Testis (tissue), 2 donors: ENCODE data around the gene PRKCZ.

Source experiments
- POLR2A ChIP-seq: fragments of 450-650 bp; IDR thresholded peaks from one replicate; pipeline ENCODE4 v1.6.1; 2017; ENCODE audit warnings: antibody characterized with exemption, mild to moderate bottlenecking, moderate library complexity
- TF ChIP-seq, protein P1 (sequence below), 3 experiments: fragments of 450-650 bp in 2 of 3; fragments of 200-600 bp in 1 of 3; sonication (generic) in 1 of 3; IDR thresholded peaks; one replicate each; pipeline ENCODE4 v1.5.1; 2016 to 2019; ENCODE audit warnings: antibody characterized with exemption in 3 of 3, mild to moderate bottlenecking in 2 of 3, moderate library complexity in 1 of 3

DNA sequence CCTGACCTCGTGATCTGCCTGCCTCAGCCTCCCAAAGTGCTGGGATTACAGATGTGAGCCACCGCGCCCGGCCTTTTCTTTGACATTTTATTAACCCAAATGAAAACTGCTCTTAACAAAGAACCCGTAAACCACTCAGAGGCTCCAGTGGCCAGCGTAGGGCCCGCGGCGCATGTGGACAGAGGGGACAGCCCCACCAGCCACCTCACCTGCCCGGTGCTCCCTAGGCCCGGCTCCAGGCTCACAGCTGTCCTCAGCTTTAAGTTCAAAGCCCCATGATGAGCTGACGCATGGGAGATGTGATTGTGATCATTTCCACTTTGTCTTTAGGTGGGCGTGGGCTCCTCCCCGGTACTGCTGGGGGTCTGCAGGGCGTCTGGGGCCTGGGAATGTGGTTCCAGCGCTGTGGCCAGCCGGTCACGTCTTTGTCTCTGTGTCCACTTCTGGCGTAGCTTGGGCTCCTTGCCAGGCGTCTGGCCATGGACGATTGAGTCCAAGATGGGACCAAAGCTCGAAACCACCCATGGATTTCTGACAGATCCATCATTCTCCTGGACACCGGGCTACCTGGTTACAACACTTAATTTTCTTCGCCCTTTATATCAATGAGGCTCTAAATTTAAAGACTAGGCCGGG, 6.9 kb downstream of the PRKCZ start:
- TF ChIP-seq, protein P1, sequence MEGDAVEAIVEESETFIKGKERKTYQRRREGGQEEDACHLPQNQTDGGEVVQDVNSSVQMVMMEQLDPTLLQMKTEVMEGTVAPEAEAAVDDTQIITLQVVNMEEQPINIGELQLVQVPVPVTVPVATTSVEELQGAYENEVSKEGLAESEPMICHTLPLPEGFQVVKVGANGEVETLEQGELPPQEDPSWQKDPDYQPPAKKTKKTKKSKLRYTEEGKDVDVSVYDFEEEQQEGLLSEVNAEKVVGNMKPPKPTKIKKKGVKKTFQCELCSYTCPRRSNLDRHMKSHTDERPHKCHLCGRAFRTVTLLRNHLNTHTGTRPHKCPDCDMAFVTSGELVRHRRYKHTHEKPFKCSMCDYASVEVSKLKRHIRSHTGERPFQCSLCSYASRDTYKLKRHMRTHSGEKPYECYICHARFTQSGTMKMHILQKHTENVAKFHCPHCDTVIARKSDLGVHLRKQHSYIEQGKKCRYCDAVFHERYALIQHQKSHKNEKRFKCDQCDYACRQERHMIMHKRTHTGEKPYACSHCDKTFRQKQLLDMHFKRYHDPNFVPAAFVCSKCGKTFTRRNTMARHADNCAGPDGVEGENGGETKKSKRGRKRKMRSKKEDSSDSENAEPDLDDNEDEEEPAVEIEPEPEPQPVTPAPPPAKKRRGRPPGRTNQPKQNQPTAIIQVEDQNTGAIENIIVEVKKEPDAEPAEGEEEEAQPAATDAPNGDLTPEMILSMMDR (IDR thresholded peaks at IDR 0.05), result no peak
- no peak for TF ChIP-seq POLR2A
